ENCODE data around the gene CCAR1. TPM values are rescaled to one million over a fixed set of nuclear protein-coding genes. Genes with fewer than 3 reads are reported as not detected.
A peak's percentile ranks its signal among the peaks of the same experiment; 100 is the strongest.

CCAR1 gene
- total and polyA plus RNA-seq, 10 of the 15 experiments (the other 5 are each of a cell fraction or from before 2014, with no cell fraction given) = 35.5 to 124 (median 79.0) TPM

DNA sequence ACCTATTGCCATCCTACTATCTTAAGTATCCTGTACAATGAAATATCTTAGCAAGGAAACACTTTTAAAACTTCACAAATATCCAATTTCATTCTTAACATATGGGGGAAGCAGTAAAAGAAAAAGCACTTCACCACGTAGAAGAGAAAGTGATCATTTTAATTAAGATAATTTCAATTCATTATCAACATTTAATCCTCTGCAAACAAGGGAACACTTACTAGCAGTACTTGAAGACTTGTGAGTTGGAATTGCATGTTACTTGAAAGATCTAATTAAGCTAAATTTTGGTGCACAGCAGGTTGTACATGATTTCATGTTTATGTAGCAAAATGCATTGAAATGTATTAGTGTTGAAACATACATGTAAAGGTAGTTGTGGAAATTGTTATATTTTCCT is 20.8 kb upstream of the CCAR1 start:
- peak; percentile 64 for FAIRE-seq
- H4K20me1 ChIP-seq (ENCODE audit: control insufficient read depth, insufficient read depth) = no peaks in the 10 kb centered on the region
- intact Hi-C loops (cut with micrococcal nuclease; ENCODE audit: unreplicated experiment) = no loop called here

More for the DNA sequence above, 20.8 kb upstream of the CCAR1 start:
- ChIA-PET POLR2A (no interaction called here), CTCF (interaction anchor here (0.5 to 1.1 kb wide), 4 partner anchors 10 to 270 kb away, joined by 3 to 5 read pairs (median 3); no protein-coding TSS in a partner anchor), SMC1A (ENCODE audit: uncharacterized antibody, unreplicated experiment) (no interaction called here), RAD21 (ENCODE audit: unreplicated experiment) (no interaction called here)
- no peak overlapping the region for H2AFZ ChIP-seq (ENCODE audit: control insufficient read depth, low read depth, low read length)
- 95% methylated on average over 1 of the region's 1 CpG for WGBS (ENCODE audit: insufficient coverage, insufficient replicate concordance, low lambda C conversion rate, missing lambda C conversion rate)
- H3K9ac ChIP-seq (ENCODE audit: control insufficient read depth, insufficient read depth, low read length) = no peak overlapping the region
- no peaks in the 10 kb centered on the region for H3K27me3 ChIP-seq (replicated peaks in 1 of 2; ENCODE audit: control insufficient read depth in 2 of 2, insufficient read depth in 2 of 2, low read length in 1 of 2)
- no peaks in the 10 kb centered on the region for H3K9me3 ChIP-seq (replicated peaks; ENCODE audit: control insufficient read depth, insufficient read depth, low read length)
- DNase-seq (ENCODE audit: low read depth, low spot score) (no peak), ATAC-seq (no peak)
- H3K4me1 ChIP-seq (ENCODE audit: control insufficient read depth, insufficient read depth, low read length) = no peaks in the 10 kb centered on the region
- TF ChIP-seq SUZ12 (IDR thresholded peaks at IDR 0.05; ENCODE audit: unreplicated experiment) (no peak), TCF7 (IDR thresholded peaks at IDR 0.05; ENCODE audit: borderline replicate concordance) (no peak), SPI1 (IDR thresholded peaks at IDR 0.05; ENCODE audit: borderline replicate concordance, insufficient read depth, low read depth, low read length) (no peak), POLR2AphosphoS2 (IDR thresholded peaks at IDR 0.05; ENCODE audit: low read depth, low read length) (no peak), RUNX3 (IDR thresholded peaks at IDR 0.05; ENCODE audit: low read length) (no peak), MYC (IDR thresholded peaks at IDR 0.05; ENCODE audit: insufficient read depth, insufficient read length, insufficient replicate concordance, low read length, severe bottlenecking) (no peak), KAT2A (conservative IDR thresholded peaks at IDR 0.05; ENCODE audit: control insufficient read depth, low read depth, low read length) (no peak), CHD2 (IDR thresholded peaks at IDR 0.05; ENCODE audit: borderline replicate concordance, low read depth, low read length) (no peak), GATAD2B (conservative IDR thresholded peaks at IDR 0.05; ENCODE audit: low read depth) (no peak), RELA (IDR thresholded peaks at IDR 0.05; ENCODE audit: borderline replicate concordance, partially characterized antibody) (no peak), HDAC6 (IDR thresholded peaks at IDR 0.05; ENCODE audit: unreplicated experiment) (no peak)
- TF ChIP-seq, protein P1, sequence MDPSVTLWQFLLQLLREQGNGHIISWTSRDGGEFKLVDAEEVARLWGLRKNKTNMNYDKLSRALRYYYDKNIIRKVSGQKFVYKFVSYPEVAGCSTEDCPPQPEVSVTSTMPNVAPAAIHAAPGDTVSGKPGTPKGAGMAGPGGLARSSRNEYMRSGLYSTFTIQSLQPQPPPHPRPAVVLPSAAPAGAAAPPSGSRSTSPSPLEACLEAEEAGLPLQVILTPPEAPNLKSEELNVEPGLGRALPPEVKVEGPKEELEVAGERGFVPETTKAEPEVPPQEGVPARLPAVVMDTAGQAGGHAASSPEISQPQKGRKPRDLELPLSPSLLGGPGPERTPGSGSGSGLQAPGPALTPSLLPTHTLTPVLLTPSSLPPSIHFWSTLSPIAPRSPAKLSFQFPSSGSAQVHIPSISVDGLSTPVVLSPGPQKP (IDR thresholded peaks at IDR 0.05; ENCODE audit: low read depth, low read length) = no peak
- TF ChIP-seq, protein P2, sequence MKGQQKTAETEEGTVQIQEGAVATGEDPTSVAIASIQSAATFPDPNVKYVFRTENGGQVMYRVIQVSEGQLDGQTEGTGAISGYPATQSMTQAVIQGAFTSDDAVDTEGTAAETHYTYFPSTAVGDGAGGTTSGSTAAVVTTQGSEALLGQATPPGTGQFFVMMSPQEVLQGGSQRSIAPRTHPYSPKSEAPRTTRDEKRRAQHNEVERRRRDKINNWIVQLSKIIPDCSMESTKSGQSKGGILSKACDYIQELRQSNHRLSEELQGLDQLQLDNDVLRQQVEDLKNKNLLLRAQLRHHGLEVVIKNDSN (IDR thresholded peaks at IDR 0.05; ENCODE audit: borderline replicate concordance, extremely low read length, insufficient read depth, low read depth, low read length) = no peak
- TF ChIP-seq, protein P3, sequence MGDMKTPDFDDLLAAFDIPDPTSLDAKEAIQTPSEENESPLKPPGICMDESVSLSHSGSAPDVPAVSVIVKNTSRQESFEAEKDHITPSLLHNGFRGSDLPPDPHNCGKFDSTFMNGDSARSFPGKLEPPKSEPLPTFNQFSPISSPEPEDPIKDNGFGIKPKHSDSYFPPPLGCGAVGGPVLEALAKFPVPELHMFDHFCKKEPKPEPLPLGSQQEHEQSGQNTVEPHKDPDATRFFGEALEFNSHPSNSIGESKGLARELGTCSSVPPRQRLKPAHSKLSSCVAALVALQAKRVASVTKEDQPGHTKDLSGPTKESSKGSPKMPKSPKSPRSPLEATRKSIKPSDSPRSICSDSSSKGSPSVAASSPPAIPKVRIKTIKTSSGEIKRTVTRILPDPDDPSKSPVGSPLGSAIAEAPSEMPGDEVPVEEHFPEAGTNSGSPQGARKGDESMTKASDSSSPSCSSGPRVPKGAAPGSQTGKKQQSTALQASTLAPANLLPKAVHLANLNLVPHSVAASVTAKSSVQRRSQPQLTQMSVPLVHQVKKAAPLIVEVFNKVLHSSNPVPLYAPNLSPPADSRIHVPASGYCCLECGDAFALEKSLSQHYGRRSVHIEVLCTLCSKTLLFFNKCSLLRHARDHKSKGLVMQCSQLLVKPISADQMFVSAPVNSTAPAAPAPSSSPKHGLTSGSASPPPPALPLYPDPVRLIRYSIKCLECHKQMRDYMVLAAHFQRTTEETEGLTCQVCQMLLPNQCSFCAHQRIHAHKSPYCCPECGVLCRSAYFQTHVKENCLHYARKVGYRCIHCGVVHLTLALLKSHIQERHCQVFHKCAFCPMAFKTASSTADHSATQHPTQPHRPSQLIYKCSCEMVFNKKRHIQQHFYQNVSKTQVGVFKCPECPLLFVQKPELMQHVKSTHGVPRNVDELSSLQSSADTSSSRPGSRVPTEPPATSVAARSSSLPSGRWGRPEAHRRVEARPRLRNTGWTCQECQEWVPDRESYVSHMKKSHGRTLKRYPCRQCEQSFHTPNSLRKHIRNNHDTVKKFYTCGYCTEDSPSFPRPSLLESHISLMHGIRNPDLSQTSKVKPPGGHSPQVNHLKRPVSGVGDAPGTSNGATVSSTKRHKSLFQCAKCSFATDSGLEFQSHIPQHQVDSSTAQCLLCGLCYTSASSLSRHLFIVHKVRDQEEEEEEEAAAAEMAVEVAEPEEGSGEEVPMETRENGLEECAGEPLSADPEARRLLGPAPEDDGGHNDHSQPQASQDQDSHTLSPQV (IDR thresholded peaks at IDR 0.05) = no peak
- in situ Hi-C loops (cut with MboI) = no loop called here
- no peak overlapping the region for H3K4me2 ChIP-seq (ENCODE audit: control insufficient read depth, insufficient read depth)
- H3K27ac ChIP-seq (ENCODE audit: control insufficient read depth, insufficient read depth) = no peak overlapping the region
- no TSS peak for BruUV-seq (replicated peaks)
- H3K4me3 ChIP-seq = no peak overlapping the region
- H3K79me2 ChIP-seq (ENCODE audit: control insufficient read depth, insufficient read depth, low read length) = no peaks in the 10 kb centered on the region
- H3K36me3 ChIP-seq (ENCODE audit: control insufficient read depth in 2 of 2, insufficient read depth in 2 of 2, low read length in 1 of 2) = no peaks in the 10 kb centered on the region
